NCI-H2029 treated with DMSO at 0.1 percent for 48 hours (cell line): Measurements from ENCODE around the gene SPATA20.

Experiments
- DNase-seq: peaks from one replicate; lab custom pipeline; 2025; lab: John Stamatoyannopoulos, UW

Gene SPATA20

GRCh38 chr17:50520483-50520882, 26.5 kb upstream of the SPATA20 start:
- no peak for DNase-seq

GRCh38 chr17:50521514-50521913, 25.5 kb upstream of the SPATA20 start:
- DNase-seq: no peak

- DNase-seq: no peak
These were observed 24.2 kb upstream of the SPATA20 start for GRCh38 chr17:50522766-50523165.

DNA sequence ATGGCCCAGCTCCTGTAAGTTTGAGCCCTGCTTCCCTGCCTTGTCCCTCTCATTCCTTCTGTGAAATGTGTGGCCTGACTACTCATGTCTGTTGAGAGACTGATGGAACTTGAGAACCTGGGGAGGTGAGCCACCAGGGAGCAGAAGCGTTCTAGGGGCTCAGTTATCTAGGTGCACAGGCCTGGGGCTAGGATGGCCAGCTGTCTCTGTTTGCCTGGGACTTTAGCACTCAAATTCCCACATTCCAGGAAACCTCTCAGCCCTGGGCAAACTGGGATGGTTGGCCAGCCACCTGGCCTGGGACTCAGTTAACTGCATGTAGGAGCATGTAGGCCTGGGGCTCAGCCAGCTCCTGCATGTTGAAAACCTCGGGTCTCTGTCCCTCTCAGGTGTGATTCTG, 23.8 kb upstream of the SPATA20 start:
- DNase-seq: no peak

GRCh38 chr17:50524838-50525237, 22.1 kb upstream of the SPATA20 start:
- DNase-seq: no peak

DNA sequence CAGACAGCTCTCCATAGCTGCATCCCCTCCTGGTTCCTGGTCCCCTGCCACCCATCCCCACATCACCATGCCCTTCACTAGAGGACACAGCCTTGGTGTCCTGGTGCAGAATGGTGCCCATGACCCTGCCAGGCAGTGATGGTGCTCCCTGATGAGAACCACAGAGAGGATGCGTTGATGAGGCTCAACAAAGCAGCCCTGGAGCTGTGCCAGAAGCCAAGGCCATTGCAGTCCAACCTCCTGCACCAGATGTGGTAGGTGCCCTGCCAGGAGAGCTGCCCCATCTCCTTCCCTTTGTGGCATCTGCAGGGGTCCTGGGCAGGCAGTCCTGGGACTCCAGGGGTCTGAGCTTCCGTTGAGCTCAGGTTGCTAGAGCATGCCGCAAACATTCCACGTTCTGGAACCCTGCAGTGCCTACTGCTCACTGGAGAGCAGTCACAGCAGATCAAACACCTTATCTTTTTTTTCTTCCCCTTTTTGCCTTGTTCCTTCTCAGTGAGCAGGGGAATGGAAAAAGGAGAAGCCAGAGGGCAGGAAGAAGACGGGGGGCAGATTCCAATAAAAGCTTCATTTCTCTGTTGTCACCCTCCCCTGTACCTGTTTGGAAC, 19.7 kb upstream of the SPATA20 start:
- no peak for DNase-seq

DNA sequence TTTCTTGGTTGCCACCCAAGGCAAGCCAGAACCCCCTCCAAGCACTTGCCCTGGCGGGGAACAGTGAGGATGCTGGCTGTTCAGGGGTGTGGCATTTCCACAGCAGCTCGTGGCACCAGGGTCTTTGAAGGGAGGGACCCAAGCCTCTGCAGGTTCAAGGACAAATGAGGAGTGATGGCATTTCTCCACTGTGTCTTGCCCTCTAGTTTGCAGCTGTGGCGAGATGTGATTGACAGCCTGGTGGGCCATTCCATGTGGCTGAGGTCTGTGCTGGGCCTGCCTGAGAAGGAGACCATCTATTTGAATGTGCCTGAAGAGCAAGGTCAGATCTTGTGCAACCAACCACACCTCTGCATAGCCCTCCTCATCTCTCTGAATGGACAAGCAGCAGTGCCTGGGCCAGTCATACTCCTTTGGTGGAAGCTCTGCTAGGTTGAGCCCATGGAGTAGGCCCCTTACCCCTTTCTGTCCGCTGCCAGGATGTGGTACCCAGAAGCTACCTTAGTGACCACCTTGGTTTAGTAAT, 19.0 kb upstream of the SPATA20 start:
- no peak for DNase-seq

GRCh38 chr17:50529849-50530248, 17.1 kb upstream of the SPATA20 start:
- no peak for DNase-seq

DNA sequence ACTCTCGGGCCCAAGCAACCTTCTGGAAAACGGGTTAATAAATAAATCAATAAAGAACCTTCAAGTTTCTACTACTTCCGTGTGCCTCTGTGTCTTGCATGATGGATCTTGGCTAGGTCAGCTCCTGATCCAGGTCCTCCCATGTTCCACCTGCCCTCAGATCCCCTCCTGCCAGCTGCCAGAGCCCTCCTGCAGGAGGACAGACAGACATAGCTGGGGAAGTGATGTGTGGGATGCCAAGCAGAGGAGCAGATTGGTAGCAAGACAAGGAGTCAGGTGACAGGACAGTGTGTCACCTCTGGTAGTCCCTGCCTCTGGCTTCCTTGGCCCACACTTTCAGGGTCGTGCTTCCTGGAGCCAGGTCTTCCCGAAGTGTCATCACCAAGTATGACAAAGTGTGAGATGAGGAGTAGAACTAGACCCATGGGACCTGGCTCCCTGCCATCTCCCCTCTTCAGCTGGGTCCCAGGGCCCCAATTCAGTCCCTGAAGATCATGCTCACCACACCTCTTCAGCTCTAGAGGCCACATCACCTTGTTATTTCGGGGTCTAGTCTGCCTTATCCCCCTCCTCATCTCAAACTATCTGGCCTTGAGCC, 15.4 kb upstream of the SPATA20 start:
- DNase-seq: no peak

DNA sequence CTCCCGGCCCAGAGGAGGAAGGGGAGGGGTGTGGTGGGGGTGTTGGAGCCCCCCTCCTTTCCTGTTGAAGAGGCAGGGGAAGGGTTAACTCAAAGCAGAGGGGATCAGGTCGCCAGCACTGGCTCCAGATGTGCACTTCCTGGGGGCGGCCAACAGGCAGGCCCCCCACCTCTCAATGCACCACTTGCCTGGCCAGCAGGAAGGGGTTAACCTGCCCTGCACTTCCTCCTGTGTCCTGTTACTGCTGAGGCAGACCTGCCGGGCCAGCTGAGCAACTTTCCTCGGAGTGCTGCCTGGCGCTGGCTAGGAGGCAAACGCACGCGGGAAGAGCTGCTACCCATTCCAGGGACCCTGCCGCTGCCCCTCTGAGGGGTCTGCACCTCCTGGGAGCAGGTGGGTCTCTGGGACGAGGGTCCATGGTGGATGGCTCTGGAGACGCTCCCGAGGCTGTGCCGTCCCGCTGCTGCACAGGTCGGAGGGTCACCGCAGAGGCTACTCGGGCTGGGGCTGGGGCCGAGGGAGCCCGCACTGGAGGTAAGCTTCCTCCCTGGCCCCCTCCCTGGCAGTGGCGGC, 14.4 kb upstream of the SPATA20 start, which contains the start of gene EPN3:
EPN3 (plus strand) TSS at position 284 of the 573 bp plus-strand sequence. CDS start 3,822 bp downstream, outside the sequence.
- DNase-seq: no peak

DNA sequence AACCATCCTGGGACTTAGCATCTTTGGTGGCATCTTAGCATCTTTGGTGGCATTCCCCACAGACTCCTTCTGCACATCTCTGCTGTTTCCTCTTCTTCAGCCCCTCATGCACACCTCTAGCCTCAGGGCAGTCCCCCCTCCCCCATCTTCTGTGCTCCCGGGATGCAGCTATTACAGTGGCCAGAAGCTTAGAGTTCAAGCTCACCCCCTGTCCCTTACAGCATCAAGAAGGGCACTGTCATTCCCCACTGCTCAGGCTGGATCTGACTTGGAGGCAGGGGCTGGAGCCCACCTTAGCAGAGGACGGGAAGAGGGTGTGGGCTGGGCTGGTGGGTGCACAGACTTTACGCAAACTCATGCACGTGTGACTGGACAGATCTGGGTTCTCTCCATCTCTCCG, 13.8 kb upstream of the SPATA20 start:
- no peak for DNase-seq

GRCh38 chr17:50533720-50534148, 13.2 kb upstream of the SPATA20 start:
- peak; percentile 17 for DNase-seq

- no peak for DNase-seq
These were observed 12.6 kb upstream of the SPATA20 start for GRCh38 chr17:50534222-50534978.

DNA sequence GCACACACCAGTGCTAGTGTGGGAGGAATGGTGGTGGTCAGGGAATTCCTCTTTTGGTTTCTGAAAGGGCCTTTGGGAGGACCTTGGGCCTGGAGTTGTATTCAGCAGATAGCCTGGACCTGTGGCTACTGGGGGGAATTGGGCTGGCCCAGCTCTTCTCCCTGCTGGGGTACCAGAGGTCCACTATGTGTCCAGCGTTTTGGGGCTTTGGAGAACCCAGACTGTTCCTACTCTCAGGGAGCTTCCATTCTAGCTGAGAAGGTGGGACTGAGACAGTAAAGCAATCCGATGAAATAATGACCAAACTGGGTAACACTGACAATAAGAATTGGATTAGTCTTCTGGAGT, 12.0 kb upstream of the SPATA20 start:
- DNase-seq: no peak

DNA sequence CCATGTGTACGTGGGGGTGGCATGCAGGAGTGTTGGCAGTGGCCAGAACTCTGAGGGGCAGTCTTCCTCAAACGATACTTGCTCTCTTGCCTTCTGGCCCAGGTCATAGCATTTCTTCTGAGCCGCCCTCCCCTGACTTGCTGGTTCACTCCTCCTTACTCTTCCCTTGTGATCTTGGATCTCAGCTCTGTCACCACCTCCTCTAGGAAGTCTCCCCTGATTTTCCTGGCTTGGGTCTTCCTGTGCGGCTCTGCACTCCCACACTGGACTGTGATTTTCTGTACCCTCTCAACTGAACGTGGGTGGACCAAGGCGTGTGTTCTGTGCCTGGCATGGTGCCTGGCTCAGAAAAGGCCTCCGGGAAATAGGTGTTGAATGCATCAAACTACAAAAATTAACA, 11.6 kb upstream of the SPATA20 start:
- no peak for DNase-seq

- DNase-seq: no peak
These were observed 10.0 kb upstream of the SPATA20 start for GRCh38 chr17:50536683-50537646.

DNA sequence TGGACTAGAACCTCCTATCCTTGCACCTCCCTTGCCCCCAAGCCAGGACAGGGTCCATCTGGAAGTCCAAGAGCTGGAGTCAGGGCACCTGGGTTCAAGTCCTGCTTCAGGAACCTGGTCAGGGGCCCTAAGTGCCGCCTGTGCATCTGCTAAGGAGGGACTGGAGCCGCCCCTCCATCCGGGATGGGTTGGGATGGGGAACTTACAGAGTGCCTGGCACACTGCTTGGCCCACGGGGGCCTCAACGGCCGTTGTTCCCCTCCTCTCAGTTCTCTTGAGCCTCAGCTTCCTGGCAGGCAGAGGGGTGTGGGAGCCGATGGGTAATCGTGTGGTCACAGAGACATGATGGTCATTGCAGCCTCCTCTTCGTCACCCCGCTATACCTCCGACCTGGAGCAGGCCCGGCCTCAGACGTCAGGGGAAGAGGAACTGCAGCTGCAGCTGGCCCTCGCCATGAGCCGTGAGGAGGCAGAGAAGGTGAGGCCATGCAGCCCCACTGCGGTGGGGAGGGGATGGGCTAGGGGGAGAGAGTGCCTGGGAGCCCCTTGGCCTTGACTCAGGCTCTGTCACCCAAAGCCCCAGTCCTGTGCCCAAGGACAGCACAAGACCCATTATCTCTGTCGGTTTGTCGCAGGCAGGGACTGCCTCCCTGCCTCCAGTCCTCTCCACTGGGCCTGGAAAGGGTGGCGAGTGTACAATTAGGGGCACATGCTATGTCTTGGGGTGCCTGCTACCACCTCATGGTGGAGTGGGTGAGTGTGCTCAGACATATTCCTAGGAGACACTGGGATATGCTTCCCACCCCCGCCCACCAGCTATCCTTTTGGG, 9.0 kb upstream of the SPATA20 start:
- DNase-seq: no peak

- DNase-seq: no peak
These were observed 8.2 kb upstream of the SPATA20 start for GRCh38 chr17:50538549-50539410.

DNA sequence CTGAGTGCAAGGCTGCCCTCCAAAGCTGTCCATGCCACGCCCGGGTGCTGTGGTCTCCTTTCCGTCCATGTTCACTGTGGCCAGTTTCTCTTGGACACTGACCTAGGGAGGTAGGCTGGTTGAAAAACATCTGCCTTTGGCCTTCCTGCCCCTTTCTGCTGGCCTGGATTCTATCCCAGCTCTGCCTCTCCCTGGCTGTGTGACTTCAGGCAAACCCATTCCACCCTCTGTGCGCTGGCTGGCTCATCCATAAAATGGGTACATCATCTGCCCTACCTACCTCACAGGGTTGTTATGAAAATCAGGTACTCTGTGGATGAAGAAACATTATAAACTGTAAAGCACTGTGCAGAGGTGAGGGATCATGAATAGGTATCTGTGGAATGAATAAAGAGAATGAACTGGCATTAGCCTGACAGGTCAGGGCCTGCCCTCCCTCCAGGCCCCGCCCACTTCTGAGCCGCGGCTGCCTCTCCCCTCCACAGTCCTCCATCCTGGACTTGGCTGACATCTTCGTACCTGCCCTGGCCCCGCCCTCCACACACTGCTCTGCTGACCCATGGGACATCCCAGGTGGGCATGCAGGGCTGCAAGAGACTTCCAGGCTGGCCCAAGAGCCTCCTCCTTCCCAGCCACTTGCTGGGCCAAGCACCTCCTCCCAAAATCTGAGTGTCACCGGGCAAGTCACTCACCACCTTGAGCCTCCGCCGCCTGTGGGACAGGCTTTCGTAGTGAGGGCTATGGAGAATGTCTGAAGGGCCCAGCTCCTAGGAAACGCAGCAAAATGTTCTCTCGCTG, 7.0 kb upstream of the SPATA20 start:
- DNase-seq: no peak
